Endometrial microvascular endothelial cells (primary cell): ENCODE measurements around the gene MORN1. TPM values are rescaled to one million over a fixed set of nuclear protein-coding genes. Genes with fewer than 3 reads are reported as not detected.

Experiments
- in situ Hi-C: cut with HindIII; loops from 2 replicates; pipeline ENCODE4 v1.10.0; 2017; ENCODE audit warnings: low sequenced_read_pairs, low pct_unique_long_range_greater_than_20kb; ENCODE audit errors: inconsistent ontology term
- total RNA-seq: library from RNA; depleted of rRNA; stranded (reverse); fragments of >200 nt; gene quantifications from one replicate; pipeline ENCODE4 v1.2.3, GENCODE V29; 2015; ENCODE audit errors: inconsistent ontology term

Gene MORN1
- total RNA-seq, 1 donor from 2014 or later, result 2.4 TPM

GRCh38 chr1:2292725-2293450 lies 98.5 kb downstream of the MORN1 start:
- in situ Hi-C loops, result no loop called here

GRCh38 chr1:2291577-2291976 lies 99.8 kb downstream of the MORN1 start:
- in situ Hi-C loops, result no loop called here

GRCh38 chr1:2290595-2291510 lies 100.5 kb downstream of the MORN1 start:
- in situ Hi-C loops, result no loop called here

GRCh38 chr1:2290171-2290578 lies 101.2 kb downstream of the MORN1 start:
- in situ Hi-C loops, result no loop called here

- in situ Hi-C loops, result no loop called here
Observed at GRCh38 chr1:2289607-2290006, 101.7 kb downstream of the MORN1 start.

GRCh38 chr1:2288816-2289536 lies 102.4 kb downstream of the MORN1 start:
- in situ Hi-C loops, result no loop called here

- in situ Hi-C loops, result no loop called here
Observed at GRCh38 chr1:2288311-2288710, 103.0 kb downstream of the MORN1 start.

GRCh38 chr1:2287649-2288048 lies 103.7 kb downstream of the MORN1 start:
- in situ Hi-C loops, result no loop called here

- in situ Hi-C loops, result no loop called here
Observed at GRCh38 chr1:2286923-2287322, 104.4 kb downstream of the MORN1 start.

GRCh38 chr1:2284932-2285331 lies 106.4 kb downstream of the MORN1 start:
- in situ Hi-C loops, result no loop called here

GRCh38 chr1:2283991-2284895 lies 107.1 kb downstream of the MORN1 start:
- in situ Hi-C loops, result no loop called here

GRCh38 chr1:2283371-2283990 lies 107.9 kb downstream of the MORN1 start:
- in situ Hi-C loops, result no loop called here

- in situ Hi-C loops, result no loop called here
Observed at GRCh38 chr1:2282556-2283270, 108.6 kb downstream of the MORN1 start.

- in situ Hi-C loops, result loop anchor here (10.0 kb wide), 1 partner anchor 65 kb away; no protein-coding TSS in a partner anchor
Observed at GRCh38 chr1:2279817-2280216, 111.5 kb downstream of the MORN1 start.

- in situ Hi-C loops, result loop anchor here (10.0 kb wide), 1 partner anchor 64 kb away; no protein-coding TSS in a partner anchor
Observed at GRCh38 chr1:2279210-2279639, 112.1 kb downstream of the MORN1 start.

GRCh38 chr1:2278591-2279209 lies 112.7 kb downstream of the MORN1 start:
- in situ Hi-C loops, result loop anchor here (10.0 kb wide), 1 partner anchor 64 kb away; no protein-coding TSS in a partner anchor
